SK-N-DZ (cell line): ENCODE measurements around the gene NTF3.

Experiments
- DNase-seq: peaks from one replicate; pipeline ENCODE4 v3.0.0-alpha.2; 2015; ENCODE audit warnings: low spot score

The NTF3 gene

GRCh38 chr12:5456906-5457305 is 25.0 kb downstream of the NTF3 start:
- no peak for DNase-seq

DNA sequence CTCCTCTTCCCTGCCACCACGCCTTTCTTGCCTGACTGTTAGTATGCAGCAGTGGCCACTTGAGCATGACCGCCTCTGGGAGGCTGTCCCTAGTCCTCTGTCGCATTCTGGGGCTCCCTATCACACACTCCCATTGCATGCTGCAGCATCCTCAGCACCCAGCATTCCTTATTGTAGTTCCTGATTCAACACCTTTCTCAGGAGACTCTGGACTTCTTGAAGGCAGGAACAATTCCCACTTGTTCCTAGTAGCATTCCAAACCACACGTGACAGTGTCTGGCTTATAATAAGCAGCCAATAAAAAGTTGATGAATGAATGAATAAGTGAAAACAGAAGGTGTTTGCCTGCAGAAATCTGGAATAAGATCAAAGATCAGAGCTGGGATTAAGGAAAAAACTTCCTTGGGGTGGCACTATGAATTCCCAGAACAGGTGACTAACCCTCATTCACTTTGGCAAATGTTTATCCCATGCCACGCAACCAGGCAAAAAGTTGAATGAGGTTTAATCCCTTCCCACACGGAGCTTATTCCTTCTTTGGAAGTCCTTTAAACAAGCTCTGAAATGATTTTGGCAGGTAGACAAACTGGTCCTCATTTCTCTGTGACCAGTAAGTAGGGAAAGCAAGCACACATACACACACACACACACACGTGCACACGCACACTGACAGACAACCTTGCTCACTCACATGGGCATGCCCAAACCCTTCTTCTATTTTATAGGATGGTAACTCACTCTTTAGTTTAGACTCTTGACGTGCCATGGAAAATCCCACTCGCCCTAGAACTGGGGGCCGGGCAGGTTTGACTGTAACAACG is 26.5 kb downstream of the NTF3 start:
- no peak for DNase-seq

DNA sequence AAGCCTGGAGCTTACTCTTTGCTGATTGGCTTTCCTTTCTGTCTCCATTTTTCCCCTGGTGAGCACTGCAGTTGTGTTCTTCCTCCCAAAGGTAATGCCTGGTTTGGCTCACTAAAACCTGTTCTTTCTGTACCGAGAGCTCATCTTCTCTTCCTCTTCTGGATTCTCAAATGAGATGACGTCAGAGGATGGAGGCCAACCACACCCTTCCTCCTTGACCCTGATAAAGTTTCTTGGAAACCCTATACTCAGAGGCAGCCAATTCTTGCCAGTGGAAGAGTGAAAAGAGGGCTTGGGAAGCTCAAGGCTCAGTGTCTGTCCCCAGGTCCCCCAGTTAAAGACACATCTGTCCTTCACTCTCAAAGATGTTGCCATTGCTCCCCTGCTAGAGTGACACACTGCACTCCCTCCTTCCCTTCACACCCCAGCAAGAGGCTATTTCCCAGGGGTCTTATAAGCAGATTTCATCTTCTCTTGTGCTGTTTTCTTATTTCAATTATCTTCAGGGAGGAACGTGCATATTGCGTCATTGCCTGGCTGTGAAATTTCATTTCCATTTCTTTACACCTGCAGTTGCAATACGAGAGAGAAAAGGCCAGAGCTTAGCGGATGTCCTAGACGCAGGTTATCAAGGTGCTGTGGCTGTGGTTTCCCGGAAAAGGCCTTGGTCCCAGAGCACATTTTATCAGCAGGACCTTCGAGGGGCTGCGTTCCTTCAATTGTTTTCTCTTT is 27.3 kb downstream of the NTF3 start:
- no peak for DNase-seq

DNA sequence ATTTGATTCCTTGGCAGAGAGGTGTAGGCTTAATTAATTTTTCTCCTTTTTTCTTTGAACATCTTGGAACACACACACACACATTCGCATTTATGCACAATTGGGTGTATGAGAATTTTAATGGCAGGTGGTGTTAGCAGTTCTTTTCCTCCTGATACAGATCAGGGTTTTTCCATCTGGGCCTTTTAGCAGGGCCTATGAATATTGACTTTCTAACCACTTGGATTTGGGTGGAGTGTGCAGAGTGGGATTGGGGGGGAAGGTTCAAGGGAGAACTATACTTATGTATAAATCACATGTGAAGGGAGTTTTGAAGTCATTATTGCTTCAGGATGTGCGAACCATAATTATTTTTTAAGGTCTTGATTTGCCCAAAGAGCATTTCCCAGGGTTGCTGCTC is 28.9 kb downstream of the NTF3 start:
- no peak for DNase-seq

DNA sequence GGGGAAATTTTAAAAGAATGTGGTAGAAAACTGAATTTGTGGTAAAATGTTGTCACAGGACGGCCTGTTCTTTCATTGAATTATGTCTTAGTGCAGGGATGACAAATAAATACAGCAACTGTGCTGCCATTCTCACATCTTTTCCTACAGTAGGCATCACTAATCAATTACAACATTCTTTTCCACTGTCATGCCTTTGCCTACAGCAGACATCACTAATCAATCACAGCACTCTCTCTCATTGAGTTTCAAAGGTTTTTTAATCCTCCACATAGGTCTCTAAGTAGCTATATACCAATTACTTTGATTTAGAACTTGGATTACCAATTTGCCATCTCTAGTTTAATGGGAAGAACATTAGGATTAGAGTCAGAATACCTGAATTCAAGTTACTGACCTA is 30.1 kb downstream of the NTF3 start:
- DNase-seq, result no peak

DNA sequence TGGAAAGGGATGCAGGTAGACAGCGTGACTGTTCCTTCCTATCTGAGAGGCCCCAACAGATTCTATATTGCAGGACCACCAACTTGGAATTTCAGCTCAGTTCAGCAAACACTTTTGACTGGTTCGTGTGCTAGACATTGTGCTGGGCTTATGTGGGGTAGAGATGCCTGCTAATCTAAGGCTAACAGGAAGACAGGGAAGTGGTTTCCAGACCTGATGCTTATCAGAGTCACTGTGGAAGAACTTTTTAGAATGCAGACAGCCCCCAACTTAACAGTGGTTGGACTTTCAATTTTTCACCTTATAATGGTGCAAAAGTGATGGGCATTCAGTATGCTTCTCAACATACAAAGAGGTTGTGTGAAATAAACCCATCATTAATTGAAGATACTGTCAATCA is 32.2 kb downstream of the NTF3 start:
- DNase-seq, result no peak

DNA sequence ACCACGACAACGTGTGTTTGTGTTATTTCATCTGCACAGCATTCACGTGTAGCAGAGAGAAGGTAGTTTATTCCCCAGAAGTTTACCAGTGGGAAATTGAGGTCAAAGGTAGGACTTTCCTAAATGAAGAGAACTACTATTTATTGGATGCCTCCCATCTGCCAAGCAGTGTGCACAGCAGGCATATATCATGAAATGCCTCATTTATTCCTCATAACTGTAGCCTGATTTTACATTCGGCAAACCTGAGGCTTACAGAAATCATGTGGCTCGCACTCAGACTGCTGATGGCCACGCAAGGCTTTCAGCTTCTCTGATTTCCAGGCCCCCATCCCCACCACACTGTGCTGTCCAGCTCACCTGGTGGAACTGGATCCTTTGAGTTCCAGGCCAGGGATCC is 33.5 kb downstream of the NTF3 start:
- no peak for DNase-seq

GRCh38 chr12:5466521-5466960 is 34.6 kb downstream of the NTF3 start:
- no peak for DNase-seq

GRCh38 chr12:5467931-5468330 is 36.0 kb downstream of the NTF3 start:
- no peak for DNase-seq

GRCh38 chr12:5470221-5470620 is 38.3 kb downstream of the NTF3 start:
- no peak for DNase-seq

DNA sequence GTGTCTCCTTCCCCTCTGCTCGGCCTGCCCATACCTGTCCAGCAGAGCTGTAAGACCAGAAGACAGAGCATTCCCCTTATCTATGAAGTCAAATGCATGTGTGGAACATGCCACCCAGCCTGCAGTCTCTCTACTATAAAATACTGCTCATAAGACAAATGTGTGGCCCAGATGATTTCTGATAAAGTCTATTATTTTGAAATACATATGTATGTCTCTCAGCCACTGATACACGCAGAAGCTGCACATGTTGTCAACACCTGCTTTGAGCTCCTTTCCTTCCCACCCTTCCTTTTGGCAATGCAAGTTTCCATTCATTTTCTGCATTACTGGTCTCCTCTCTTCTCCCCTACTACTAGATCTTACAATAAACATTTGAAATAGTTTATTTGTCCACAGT is 38.8 kb downstream of the NTF3 start:
- no peak for DNase-seq

GRCh38 chr12:5473076-5473782 is 41.3 kb downstream of the NTF3 start:
- no peak for DNase-seq

DNA sequence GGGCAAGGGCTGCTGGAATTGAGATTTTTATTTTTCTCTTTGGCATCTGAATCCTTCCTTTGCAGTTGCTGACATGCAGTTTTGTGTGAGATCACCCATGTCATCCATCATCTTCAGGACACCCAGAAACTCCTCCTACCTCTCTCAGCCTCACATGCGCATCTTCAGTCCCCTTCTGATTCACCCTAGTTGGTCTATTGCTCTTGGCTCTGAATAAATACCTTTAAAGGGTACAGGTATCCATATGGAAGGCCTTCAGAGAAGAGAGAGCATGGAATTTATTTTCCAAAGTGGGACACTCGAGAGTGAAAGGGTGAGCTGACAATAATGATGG is 41.8 kb downstream of the NTF3 start:
- no peak for DNase-seq

DNA sequence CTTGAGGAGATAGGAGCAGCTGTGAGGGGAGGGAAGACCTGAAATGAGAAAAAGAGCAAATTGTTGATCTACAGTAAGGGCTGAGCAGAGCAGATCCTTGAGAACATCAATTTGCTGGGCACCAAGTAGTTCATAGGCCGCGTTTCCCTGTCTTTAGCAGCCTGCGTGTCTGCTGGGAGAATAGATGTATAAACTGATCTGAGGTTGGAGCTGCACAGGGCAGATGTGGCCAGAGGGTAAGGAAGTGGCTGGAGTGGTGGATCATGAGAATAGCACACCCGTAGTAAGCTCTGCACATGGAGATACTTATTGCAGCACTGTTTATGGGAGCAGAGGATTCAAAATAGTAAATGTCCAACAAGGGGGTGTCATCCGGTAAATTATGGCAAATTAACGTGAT is 44.4 kb downstream of the NTF3 start:
- DNase-seq, result no peak

- DNase-seq, result no peak
Observed at GRCh38 chr12:5478081-5478706, 46.3 kb downstream of the NTF3 start.

- no peak for DNase-seq
Observed at GRCh38 chr12:5479761-5480160, 47.9 kb downstream of the NTF3 start.

GRCh38 chr12:5480218-5480937 is 48.5 kb downstream of the NTF3 start:
- DNase-seq, result no peak

- DNase-seq, result no peak
Observed at GRCh38 chr12:5480938-5481303, 49.0 kb downstream of the NTF3 start.

DNA sequence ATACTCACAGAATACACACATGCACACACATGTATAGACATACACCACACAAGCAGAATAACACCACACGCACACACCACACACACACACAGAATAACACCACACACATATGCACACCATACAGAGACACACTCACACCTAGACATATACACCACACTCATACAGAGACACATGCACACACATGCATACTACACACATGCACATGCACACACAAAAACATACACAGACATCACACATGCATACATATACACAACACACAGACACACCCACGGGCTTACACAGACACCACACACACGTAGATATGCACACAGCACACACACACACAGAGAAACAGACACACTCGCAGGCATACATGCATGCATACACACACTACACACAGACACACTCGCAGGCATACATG is 49.7 kb downstream of the NTF3 start:
- DNase-seq, result no peak

DNA sequence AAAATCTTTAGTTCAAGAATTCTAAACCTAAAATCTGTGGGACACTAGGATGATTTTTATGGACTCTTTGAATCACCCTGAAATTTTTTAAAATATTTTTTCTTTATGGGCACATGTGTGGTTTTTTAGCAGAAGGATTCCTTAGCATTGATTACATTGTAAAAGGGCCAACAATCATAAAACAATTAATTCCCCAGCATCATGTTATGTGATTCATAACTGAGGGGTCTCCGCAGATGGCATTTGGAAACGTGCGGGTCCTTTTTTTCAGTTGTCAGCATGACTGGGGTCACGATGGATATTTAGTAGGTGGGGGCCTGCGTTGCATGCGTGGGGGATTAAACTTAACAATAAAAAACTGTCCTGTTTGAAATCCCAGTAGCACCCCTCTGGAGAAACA is 52.5 kb downstream of the NTF3 start:
- DNase-seq, result no peak

DNA sequence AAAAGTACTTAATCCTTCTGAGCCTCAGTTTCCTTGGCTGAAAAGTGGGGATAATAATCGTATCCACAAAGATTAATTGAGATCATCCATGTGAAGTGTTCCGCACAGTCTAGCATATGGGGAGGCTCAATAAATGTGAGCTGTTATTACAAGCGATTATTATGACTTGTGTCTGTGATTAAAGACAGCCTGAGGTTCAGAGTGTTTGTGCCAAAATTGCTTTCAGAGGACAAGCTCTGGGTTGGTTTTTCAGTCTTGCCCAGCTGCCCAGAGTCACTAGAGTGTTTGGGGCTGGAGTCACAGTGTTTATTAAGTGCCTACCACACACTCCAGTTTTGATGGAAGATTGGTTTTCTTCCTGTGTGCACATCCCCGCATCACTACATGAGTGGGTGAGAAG is 53.5 kb downstream of the NTF3 start:
- no peak for DNase-seq

- no peak for DNase-seq
Observed at GRCh38 chr12:5487076-5487475, 55.2 kb downstream of the NTF3 start.
